GM12878 (cell line): Measurements from ENCODE around the gene VAT1. TPM values are rescaled to one million over a fixed set of nuclear protein-coding genes. Genes with fewer than 3 reads are reported as not detected.

Source experiments
- ATAC-seq: fragments of 200-7000 bp; cut with Tn5 transposase; 3 replicates; pipeline ENCODE4 v1.9.1; 2020; ENCODE audit warnings: mild to moderate bottlenecking, moderate library complexity
- BruUV-seq: library from RNA; stranded (reverse); fragments of 400-500 nt; replicated peaks from 2 replicates; lab custom pipeline; 2021; lab: Mats Ljungman, UMichigan
- CTCF ChIA-PET: fragments of 300-600 bp; sonication (Branson Sonifier 250); formaldehyde crosslinking; extraction: SDS; loops from one replicate; lab custom pipeline; 2021; ENCODE audit warnings: inconsistent platforms; lab: Yijun Ruan, JAX
- POLR2A ChIA-PET: fragments of 350-600 bp; formaldehyde crosslinking; extraction: SDS; loops from one replicate; lab custom pipeline; 2021; ENCODE audit warnings: inconsistent platforms; lab: Charles Lee
- RAD21 ChIA-PET: fragments of 300-600 bp; sonication (Branson Sonifier 250); formaldehyde crosslinking; loops from one replicate; lab custom pipeline; 2023; ENCODE audit warnings: antibody characterized with exemption; ENCODE audit not compliant: unreplicated experiment; lab: Charles Lee
- SMC1A ChIA-PET: fragments of 300-600 bp; sonication (Branson Sonifier 250); formaldehyde crosslinking; loops from one replicate; lab custom pipeline; 2023; ENCODE audit not compliant: unreplicated experiment, uncharacterized antibody; lab: Charles Lee
- DNase-seq: peaks from one replicate; pipeline ENCODE4 v3.0.0-alpha.2; 2011; ENCODE audit warnings: low read depth, low spot score
- FAIRE-seq: peaks from 3 replicates; lab custom pipeline; 2011; peaks lifted over from hg19 to GRCh38; lab: Jason Lieb, UNC
- H2AFZ ChIP-seq: 2 replicates; pipeline ENCODE4 v1.6.0; 2011; ENCODE audit warnings: low read depth, low read length, control low read depth; ENCODE audit not compliant: control insufficient read depth
- H3K27ac ChIP-seq: 2 replicates; pipeline ENCODE4 v1.5.1; 2011; ENCODE audit warnings: control low read depth; ENCODE audit not compliant: control insufficient read depth, insufficient read depth
- H3K27me3 ChIP-seq, 2 experiments: replicated peaks in 1 of 2; 2 replicates each; pipeline versions ENCODE4 v1.6.0 to v1.6.1; 2011; ENCODE audit warnings: low read length in 1 of 2; ENCODE audit not compliant: control insufficient read depth in 2 of 2, insufficient read depth in 2 of 2
- H3K36me3 ChIP-seq, 2 experiments: 2 replicates each; pipeline ENCODE4 v1.5.1; 2011; ENCODE audit warnings: low read length in 1 of 2; ENCODE audit not compliant: control insufficient read depth in 2 of 2, insufficient read depth in 2 of 2
- H3K4me1 ChIP-seq: 2 replicates; pipeline ENCODE4 v1.6.1; 2011; ENCODE audit warnings: mild to moderate bottlenecking, low read length, moderate library complexity, mixed read lengths; ENCODE audit not compliant: control insufficient read depth, insufficient read depth
- H3K4me2 ChIP-seq: 2 replicates; pipeline ENCODE4 v1.6.0; 2011; ENCODE audit warnings: control low read depth; ENCODE audit not compliant: control insufficient read depth, insufficient read depth
- H3K4me3 ChIP-seq: fragments of 200-600 bp; sonication (generic); 2 replicates; pipeline ENCODE4 v1.5.1; 2016
- H3K79me2 ChIP-seq: 2 replicates; pipeline ENCODE4 v1.6.0; 2011; ENCODE audit warnings: low read length; ENCODE audit not compliant: control insufficient read depth, insufficient read depth
- H3K9ac ChIP-seq: 2 replicates; pipeline ENCODE4 v1.8.0; 2011; ENCODE audit warnings: low read length, control low read depth, mixed read lengths; ENCODE audit not compliant: control insufficient read depth, insufficient read depth
- H3K9me3 ChIP-seq: replicated peaks from 3 replicates; pipeline ENCODE4 v1.5.1; 2011; ENCODE audit warnings: mild to moderate bottlenecking, low read length; ENCODE audit not compliant: control insufficient read depth, insufficient read depth
- H4K20me1 ChIP-seq: 2 replicates; pipeline ENCODE4 v1.6.0; 2011; ENCODE audit not compliant: control insufficient read depth, insufficient read depth
- POLR2A ChIP-seq: IDR thresholded peaks from 2 replicates; pipeline ENCODE4 v1.6.1; 2011; ENCODE audit warnings: low read depth, mild to moderate bottlenecking, low read length
- POLR2AphosphoS2 ChIP-seq: IDR thresholded peaks from 2 replicates; pipeline ENCODE4 v1.6.1; 2011; ENCODE audit warnings: low read depth, mild to moderate bottlenecking, low read length, improper control_type of control experiment, moderate library complexity
- WGBS: methylation state at CpG from one replicate; pipeline ENCODE4 v1.1.6; 2016; ENCODE audit warnings: low lambda C conversion rate; ENCODE audit not compliant: insufficient replicate concordance, insufficient coverage; ENCODE audit errors: missing lambda C conversion rate; 5-methylcytosine and 5-hydroxymethylcytosine counted together
- in situ Hi-C: fragments of 300-500 bp; cut with MboI; formaldehyde crosslinking; loops from 9 replicates; pipeline ENCODE4 v1.14.3; 2018; ENCODE audit warnings: mixed read lengths
- intact Hi-C: fragments of 100-400 bp; cut with micrococcal nuclease; formaldehyde crosslinking; loops from one replicate; pipeline ENCODE4 v1.14.2; 2022; ENCODE audit not compliant: unreplicated experiment
- polyA plus RNA-seq, 11 experiments: library from polyadenylated mRNA; depleted of rRNA in 4 of 11; unstranded in 6 of 11; stranded (reverse) in 5 of 11; fragments of >200 nt; fragmentation: Nextera tagmentation in 4 of 11; fragmentation: Illumina TruSeq in 1 of 11; extraction: Ambion mirVana in 4 of 11; extraction: Trizol in 1 of 11; gene quantifications; 1 replicate in 1 of 11; 2 replicates in 10 of 11; pipeline versions ENCODE4 v1.2.1 to v1.2.3, GENCODE V29; 2011 to 2016; ENCODE audit warnings: inconsistent platforms in 2 of 11, missing spikeins in 2 of 11, low read depth in 1 of 11
- total RNA-seq, 4 experiments: library from RNA; depleted of rRNA in 3 of 4; stranded (reverse); fragments of >200 nt in 3 of 4; fragmentation: Illumina TruSeq in 1 of 4; extraction: Trizol in 1 of 4; gene quantifications; 2 replicates each; pipeline versions ENCODE4 v1.2.1 to v1.2.3, GENCODE V29; 2013 to 2021
- TF ChIP-seq, protein P1 (sequence below): fragments of 450-650 bp; IDR thresholded peaks from 2 replicates; pipeline ENCODE4 v1.6.1; 2017; ENCODE audit warnings: mild to moderate bottlenecking, moderate library complexity
- TF ChIP-seq, protein P2 (sequence below): IDR thresholded peaks from 2 replicates; pipeline ENCODE4 v1.6.1; 2011; ENCODE audit warnings: low read depth, low read length, improper control_type of control experiment, borderline replicate concordance

The VAT1 gene
- total and polyA plus RNA-seq, 10 of the 15 experiments (the other 5 are each of a cell fraction or from before 2014, with no cell fraction given), result 5.0 to 19.8 (median 8.2) TPM

DNA sequence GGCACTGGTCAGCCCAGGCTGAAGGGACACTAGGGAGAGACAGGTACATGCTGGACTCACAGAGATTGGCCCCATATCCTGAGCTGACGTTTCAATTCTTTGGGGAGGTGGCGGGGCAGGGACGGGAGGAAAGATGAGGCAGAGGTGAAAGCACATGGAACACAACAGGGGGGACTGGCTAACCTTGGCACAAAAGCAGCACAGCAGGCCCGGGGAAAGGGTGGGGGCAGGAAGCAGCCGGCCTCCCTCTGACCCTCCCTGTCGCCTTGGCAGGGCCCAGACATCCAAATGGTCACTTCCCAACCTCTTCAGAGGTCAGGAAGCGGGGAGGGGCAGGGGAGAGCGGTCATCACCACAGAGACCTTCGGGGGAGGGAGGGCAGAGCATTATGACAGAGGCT is 6.6 kb downstream of the VAT1 start (continued):
- TF ChIP-seq, protein P1, sequence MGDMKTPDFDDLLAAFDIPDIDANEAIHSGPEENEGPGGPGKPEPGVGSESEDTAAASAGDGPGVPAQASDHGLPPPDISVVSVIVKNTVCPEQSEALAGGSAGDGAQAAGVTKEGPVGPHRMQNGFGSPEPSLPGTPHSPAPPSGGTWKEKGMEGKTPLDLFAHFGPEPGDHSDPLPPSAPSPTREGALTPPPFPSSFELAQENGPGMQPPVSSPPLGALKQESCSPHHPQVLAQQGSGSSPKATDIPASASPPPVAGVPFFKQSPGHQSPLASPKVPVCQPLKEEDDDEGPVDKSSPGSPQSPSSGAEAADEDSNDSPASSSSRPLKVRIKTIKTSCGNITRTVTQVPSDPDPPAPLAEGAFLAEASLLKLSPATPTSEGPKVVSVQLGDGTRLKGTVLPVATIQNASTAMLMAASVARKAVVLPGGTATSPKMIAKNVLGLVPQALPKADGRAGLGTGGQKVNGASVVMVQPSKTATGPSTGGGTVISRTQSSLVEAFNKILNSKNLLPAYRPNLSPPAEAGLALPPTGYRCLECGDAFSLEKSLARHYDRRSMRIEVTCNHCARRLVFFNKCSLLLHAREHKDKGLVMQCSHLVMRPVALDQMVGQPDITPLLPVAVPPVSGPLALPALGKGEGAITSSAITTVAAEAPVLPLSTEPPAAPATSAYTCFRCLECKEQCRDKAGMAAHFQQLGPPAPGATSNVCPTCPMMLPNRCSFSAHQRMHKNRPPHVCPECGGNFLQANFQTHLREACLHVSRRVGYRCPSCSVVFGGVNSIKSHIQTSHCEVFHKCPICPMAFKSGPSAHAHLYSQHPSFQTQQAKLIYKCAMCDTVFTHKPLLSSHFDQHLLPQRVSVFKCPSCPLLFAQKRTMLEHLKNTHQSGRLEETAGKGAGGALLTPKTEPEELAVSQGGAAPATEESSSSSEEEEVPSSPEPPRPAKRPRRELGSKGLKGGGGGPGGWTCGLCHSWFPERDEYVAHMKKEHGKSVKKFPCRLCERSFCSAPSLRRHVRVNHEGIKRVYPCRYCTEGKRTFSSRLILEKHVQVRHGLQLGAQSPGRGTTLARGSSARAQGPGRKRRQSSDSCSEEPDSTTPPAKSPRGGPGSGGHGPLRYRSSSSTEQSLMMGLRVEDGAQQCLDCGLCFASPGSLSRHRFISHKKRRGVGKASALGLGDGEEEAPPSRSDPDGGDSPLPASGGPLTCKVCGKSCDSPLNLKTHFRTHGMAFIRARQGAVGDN, result no peak

DNA sequence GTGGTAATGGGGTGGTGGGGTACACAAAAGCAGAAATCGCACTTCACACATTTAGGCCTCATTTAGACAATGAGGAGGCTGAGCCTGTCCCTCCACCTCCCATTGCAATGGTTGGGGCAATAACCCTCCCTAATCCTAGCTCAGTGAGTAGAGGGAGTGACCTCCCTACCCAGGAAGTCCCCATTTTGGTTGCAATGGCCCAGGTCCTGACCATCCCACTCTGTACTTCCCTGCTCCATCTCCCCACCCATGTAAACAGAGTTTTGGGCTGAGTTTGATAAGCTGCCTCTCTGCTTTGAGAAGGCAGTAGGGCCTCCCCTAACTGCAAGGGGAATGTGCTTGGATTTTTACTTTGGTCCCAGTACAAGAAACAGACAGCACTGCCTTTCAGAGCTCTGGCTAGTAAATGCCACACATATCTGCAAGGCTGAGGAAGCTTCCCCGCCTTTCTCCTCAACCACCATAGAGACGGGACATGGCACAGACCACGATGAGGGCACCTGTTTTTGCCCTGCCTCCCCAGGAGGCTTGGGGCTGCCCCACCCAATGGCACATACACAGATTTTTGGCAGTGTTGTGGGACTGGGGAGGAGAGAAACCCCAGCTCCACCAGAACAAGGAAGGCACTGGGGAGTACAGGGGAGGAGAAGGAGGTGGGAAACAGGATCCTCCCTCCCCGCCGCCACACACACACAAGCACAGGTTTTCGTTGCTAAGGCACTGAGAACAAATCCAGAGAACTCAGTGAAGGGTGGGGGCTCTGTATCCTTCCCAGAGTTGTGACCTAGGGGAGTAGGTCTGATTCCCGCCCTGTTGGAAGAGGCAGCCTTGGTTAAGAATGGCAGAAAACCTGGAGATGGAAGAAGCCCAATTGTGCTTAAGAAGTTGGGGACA is 7.3 kb downstream of the VAT1 start:
- SMC1A ChIA-PET, result interaction anchor here (0.6 kb wide), 1 partner anchor 561 kb away, joined by 3 read pairs; no protein-coding TSS in a partner anchor
- peak; percentile 16 for TF ChIP-seq POLR2A
- TF ChIP-seq, protein P2, sequence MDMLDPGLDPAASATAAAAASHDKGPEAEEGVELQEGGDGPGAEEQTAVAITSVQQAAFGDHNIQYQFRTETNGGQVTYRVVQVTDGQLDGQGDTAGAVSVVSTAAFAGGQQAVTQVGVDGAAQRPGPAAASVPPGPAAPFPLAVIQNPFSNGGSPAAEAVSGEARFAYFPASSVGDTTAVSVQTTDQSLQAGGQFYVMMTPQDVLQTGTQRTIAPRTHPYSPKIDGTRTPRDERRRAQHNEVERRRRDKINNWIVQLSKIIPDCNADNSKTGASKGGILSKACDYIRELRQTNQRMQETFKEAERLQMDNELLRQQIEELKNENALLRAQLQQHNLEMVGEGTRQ, result no peak
- TF ChIP-seq POLR2AphosphoS2, result 0 out of 2 replicates have a peak, but pooled peaks have one; percentile 40
- TF ChIP-seq, all 136 proteins: peak for 2
- peaks cover 8 to 21% of the 10 kb centered on the region in 2 experiments for H3K36me3 ChIP-seq
- ChIA-PET POLR2A (no interaction called here), RAD21 (no interaction called here), CTCF (interaction anchor here (0.6 kb wide), 1 partner anchor 9 kb away, joined by 3 read pairs; the partner anchor contains the start of gene IFI35)
- no peaks in the 10 kb centered on the region for H4K20me1 ChIP-seq
- H3K9me3 ChIP-seq, result no peaks in the 10 kb centered on the region
- FAIRE-seq, result no peak
- no peak overlapping the region for H3K4me2 ChIP-seq
- no peak overlapping the region for H2AFZ ChIP-seq
- H3K4me1 ChIP-seq, result 0 out of 2 replicates have a peak, but pooled peaks cover 3% of the 10 kb centered on the region
- peaks cover 4% of the 10 kb centered on the region; the same call in 1 of the 2 replicates for H3K79me2 ChIP-seq
- H3K27ac ChIP-seq, result no peak overlapping the region
- H3K4me3 ChIP-seq, result no peak overlapping the region
- no peak for DNase-seq
- no peak for ATAC-seq
- no peak overlapping the region for H3K9ac ChIP-seq
- intact Hi-C loops, result no loop called here
- no peaks in the 10 kb centered on the region for H3K27me3 ChIP-seq
- in situ Hi-C loops, result loop anchor here (5.0 kb wide), 1 partner anchor 322 kb away; no protein-coding TSS in a partner anchor
- WGBS, result 91% methylated on average over 6 of the region's 8 CpGs
- TSS peak; percentile 21 for BruUV-seq
